Hematopoietic multipotent progenitor cell treated with erythropoietin and hydrocortisone succinate and interleukin-3 and kit ligand, for 8 days (in vitro differentiated cells): ENCODE data around the gene SLC8A1.
A peak's percentile ranks its signal among the peaks of the same experiment; 100 is the strongest.
"Not testable (repeated sequence)": the region's sequence is repeated elsewhere in the genome, so short reads cannot be mapped to it uniquely, and the experiment has no call there.

Experiments used
- DNase-seq: peaks from one replicate; pipeline ENCODE4 v3.0.0-alpha.2; 2015

SLC8A1 gene

GRCh38 chr2:40095000-40095399 lies 356.9 kb downstream of the SLC8A1 start:
- DNase-seq: peak; percentile 6

- no peak for DNase-seq
Observed at GRCh38 chr2:40094451-40094850, 357.4 kb downstream of the SLC8A1 start.

GRCh38 chr2:40093021-40093675 lies 358.7 kb downstream of the SLC8A1 start:
- DNase-seq: no peak

GRCh38 chr2:40090044-40090443 lies 361.8 kb downstream of the SLC8A1 start:
- no peak for DNase-seq

- DNase-seq: no peak
Observed at GRCh38 chr2:40087927-40088326, 364.0 kb downstream of the SLC8A1 start.

- no peak for DNase-seq
Observed at GRCh38 chr2:40087434-40087833, 364.5 kb downstream of the SLC8A1 start.

GRCh38 chr2:40085786-40086185 lies 366.1 kb downstream of the SLC8A1 start:
- no peak for DNase-seq

- not testable (repeated sequence) for DNase-seq
Observed at GRCh38 chr2:40073336-40073735, 378.6 kb downstream of the SLC8A1 start.

- DNase-seq: no peak
Observed at GRCh38 chr2:40072442-40073232, 379.3 kb downstream of the SLC8A1 start.

- DNase-seq: no peak
Observed at GRCh38 chr2:40062381-40062780, 389.5 kb downstream of the SLC8A1 start.

GRCh38 chr2:40049781-40050180 lies 402.1 kb downstream of the SLC8A1 start:
- DNase-seq: no peak

- DNase-seq: no peak
Observed at GRCh38 chr2:40048506-40048905, 403.4 kb downstream of the SLC8A1 start.

GRCh38 chr2:40047406-40047805 lies 404.5 kb downstream of the SLC8A1 start:
- no peak for DNase-seq
